Neural cell (in vitro differentiated cells): ENCODE measurements around the gene C9orf72.

Experiments
- EZH2 ChIP-seq: fragments of 200-600, 300-800 bp; shearing (Covaris generic), sonication (generic); IDR thresholded peaks from 2 replicates; pipeline ENCODE4 v1.6.1; 2014; ENCODE audit warnings: antibody characterized with exemption, low read length, borderline replicate concordance, mild to moderate bottlenecking; ENCODE audit not compliant: insufficient read depth, poor library complexity, severe bottlenecking
- POLR2AphosphoS5 ChIP-seq: IDR thresholded peaks from 2 replicates; pipeline ENCODE4 v1.6.1; 2012
- RAD21 ChIP-seq: fragments of 450-650 bp; conservative IDR thresholded peaks from 2 replicates; pipeline ENCODE4 v1.6.1; 2014; ENCODE audit warnings: antibody characterized with exemption, mild to moderate bottlenecking, moderate library complexity
- SMC3 ChIP-seq: fragments of 450-650 bp; conservative IDR thresholded peaks from 2 replicates; pipeline ENCODE4 v1.6.1; 2014; ENCODE audit warnings: antibody characterized with exemption, mild to moderate bottlenecking, moderate library complexity; ENCODE audit not compliant: poor library complexity
- TAF1 ChIP-seq: IDR thresholded peaks from 2 replicates; pipeline ENCODE4 v1.6.1; 2012; ENCODE audit warnings: low read depth
- TF ChIP-seq, protein P1 (sequence below): fragments of 450-650 bp; IDR thresholded peaks from 2 replicates; pipeline ENCODE4 v1.5.1; 2014; ENCODE audit warnings: antibody characterized with exemption, mild to moderate bottlenecking, moderate library complexity; ENCODE audit not compliant: poor library complexity, severe bottlenecking

DNA sequence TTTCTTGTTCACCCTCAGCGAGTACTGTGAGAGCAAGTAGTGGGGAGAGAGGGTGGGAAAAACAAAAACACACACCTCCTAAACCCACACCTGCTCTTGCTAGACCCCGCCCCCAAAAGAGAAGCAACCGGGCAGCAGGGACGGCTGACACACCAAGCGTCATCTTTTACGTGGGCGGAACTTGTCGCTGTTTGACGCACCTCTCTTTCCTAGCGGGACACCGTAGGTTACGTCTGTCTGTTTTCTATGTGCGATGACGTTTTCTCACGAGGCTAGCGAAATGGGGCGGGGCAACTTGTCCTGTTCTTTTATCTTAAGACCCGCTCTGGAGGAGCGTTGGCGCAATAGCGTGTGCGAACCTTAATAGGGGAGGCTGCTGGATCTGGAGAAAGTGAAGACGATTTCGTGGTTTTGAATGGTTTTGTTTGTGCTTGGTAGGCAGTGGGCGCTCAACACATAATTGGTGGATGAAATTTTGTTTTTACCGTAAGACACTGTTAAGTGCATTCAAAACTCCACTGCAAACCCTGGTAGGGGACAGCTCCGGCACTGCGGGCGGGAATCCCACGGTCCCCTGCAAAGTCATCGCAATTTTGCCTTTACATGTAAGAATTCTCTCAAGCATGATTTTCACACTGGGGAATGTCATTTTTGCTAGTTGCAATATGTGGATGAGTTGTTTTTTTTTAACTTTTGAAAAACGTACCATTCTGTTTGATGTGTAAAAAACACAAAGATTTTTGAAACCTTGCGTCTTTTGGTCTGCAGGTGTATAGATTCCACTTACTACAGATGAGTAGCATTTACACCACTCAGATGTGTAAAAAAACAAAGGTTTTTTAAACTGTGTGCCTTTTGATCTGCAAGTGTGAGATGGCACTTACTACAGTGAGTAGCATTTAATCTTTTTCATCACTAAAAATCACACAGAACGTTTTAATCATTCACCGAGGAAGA, 631 bp upstream of the C9orf72 start:
- TF ChIP-seq, protein P1, sequence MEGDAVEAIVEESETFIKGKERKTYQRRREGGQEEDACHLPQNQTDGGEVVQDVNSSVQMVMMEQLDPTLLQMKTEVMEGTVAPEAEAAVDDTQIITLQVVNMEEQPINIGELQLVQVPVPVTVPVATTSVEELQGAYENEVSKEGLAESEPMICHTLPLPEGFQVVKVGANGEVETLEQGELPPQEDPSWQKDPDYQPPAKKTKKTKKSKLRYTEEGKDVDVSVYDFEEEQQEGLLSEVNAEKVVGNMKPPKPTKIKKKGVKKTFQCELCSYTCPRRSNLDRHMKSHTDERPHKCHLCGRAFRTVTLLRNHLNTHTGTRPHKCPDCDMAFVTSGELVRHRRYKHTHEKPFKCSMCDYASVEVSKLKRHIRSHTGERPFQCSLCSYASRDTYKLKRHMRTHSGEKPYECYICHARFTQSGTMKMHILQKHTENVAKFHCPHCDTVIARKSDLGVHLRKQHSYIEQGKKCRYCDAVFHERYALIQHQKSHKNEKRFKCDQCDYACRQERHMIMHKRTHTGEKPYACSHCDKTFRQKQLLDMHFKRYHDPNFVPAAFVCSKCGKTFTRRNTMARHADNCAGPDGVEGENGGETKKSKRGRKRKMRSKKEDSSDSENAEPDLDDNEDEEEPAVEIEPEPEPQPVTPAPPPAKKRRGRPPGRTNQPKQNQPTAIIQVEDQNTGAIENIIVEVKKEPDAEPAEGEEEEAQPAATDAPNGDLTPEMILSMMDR: peak; percentile 36
- TF ChIP-seq TAF1 (peak; percentile 84), EZH2 (no peak), POLR2AphosphoS5 (peak; percentile 96), SMC3 (peak; percentile 69), RAD21 (peak; percentile 70)
